Osteocyte (in vitro differentiated cells): ENCODE measurements around the gene KIAA0232. TPM values are rescaled to one million over a fixed set of nuclear protein-coding genes. Genes with fewer than 3 reads are reported as not detected.
"Not testable (repeated sequence)": the region's sequence is repeated elsewhere in the genome, so short reads cannot be mapped to it uniquely, and the experiment has no call there.

Experiments used
- DNase-seq: peaks from one replicate; pipeline ENCODE4 v3.0.0; 2021; ENCODE audit warnings: mixed read lengths; ENCODE audit not compliant: unreplicated experiment; ENCODE audit errors: extremely low spot score
- H3K27ac Mint-ChIP-seq: one replicate; pipeline ENCODE4 v1.8.0; 2021; ENCODE audit warnings: mild to moderate bottlenecking, mixed read lengths; ENCODE audit not compliant: unreplicated experiment
- H3K27me3 Mint-ChIP-seq: one replicate; pipeline ENCODE4 v1.8.0; 2021; ENCODE audit warnings: mixed read lengths; ENCODE audit not compliant: unreplicated experiment
- H3K36me3 Mint-ChIP-seq: one replicate; pipeline ENCODE4 v1.8.0; 2021; ENCODE audit warnings: mixed read lengths; ENCODE audit not compliant: unreplicated experiment
- H3K4me1 Mint-ChIP-seq: one replicate; pipeline ENCODE4 v1.8.0; 2021; ENCODE audit warnings: mixed read lengths; ENCODE audit not compliant: unreplicated experiment
- H3K4me3 Mint-ChIP-seq: one replicate; pipeline ENCODE4 v1.8.0; 2021; ENCODE audit warnings: mild to moderate bottlenecking, moderate library complexity, mixed read lengths; ENCODE audit not compliant: unreplicated experiment
- H3K9me3 Mint-ChIP-seq: one replicate; pipeline ENCODE4 v1.8.0; 2021; ENCODE audit warnings: mixed read lengths; ENCODE audit not compliant: unreplicated experiment
- CTCF ChIP-seq: fragments of 200-600 bp; sonication (generic); IDR thresholded peaks from 2 replicates; pipeline ENCODE4 v1.5.0; 2021; ENCODE audit warnings: antibody characterized with exemption, mild to moderate bottlenecking, moderate library complexity
- total RNA-seq: library from RNA; stranded (reverse); gene quantifications from 2 replicates; pipeline ENCODE4 v1.2.1, GENCODE V29; 2021

The KIAA0232 gene
- total RNA-seq, 1 donor from 2014 or later = 27.1 TPM

GRCh38 chr4:6887591-6888371, 105.3 kb downstream of the KIAA0232 start:
- H3K4me3 Mint-ChIP-seq = no peak overlapping the region

GRCh38 chr4:6888506-6889071, 106.1 kb downstream of the KIAA0232 start:
- Mint-ChIP-seq H3K4me3 (no peak overlapping the region), H3K36me3 (no peaks in the 10 kb centered on the region), H3K9me3 (no peaks in the 10 kb centered on the region), H3K4me1 (peaks cover 29% of the 10 kb centered on the region), H3K27me3 (no peaks in the 10 kb centered on the region), H3K27ac (no peak overlapping the region)
- TF ChIP-seq CTCF = no peak
- no peak for DNase-seq

More at GRCh38 chr4:6887591-6888371, 105.3 kb downstream of the KIAA0232 start:
- Mint-ChIP-seq H3K9me3 (no peaks in the 10 kb centered on the region), H3K36me3 (peaks cover 6% of the 10 kb centered on the region), H3K27ac (no peak overlapping the region), H3K4me1 (peaks cover 25% of the 10 kb centered on the region), H3K27me3 (no peaks in the 10 kb centered on the region)
- TF ChIP-seq CTCF = no peak
- DNase-seq = no peak

- Mint-ChIP-seq H3K4me1 (peaks cover 30% of the 10 kb centered on the region), H3K9me3 (no peaks in the 10 kb centered on the region), H3K27me3 (no peaks in the 10 kb centered on the region), H3K27ac (no peak overlapping the region), H3K36me3 (no peaks in the 10 kb centered on the region), H3K4me3 (no peak overlapping the region)
- no peak for DNase-seq
- TF ChIP-seq CTCF = no peak
These were observed 106.7 kb downstream of the KIAA0232 start for GRCh38 chr4:6889101-6889735.

- DNase-seq = no peak
- Mint-ChIP-seq H3K27me3 (no peaks in the 10 kb centered on the region), H3K4me1 (peaks cover 30% of the 10 kb centered on the region), H3K27ac (no peak overlapping the region), H3K4me3 (no peak overlapping the region), H3K36me3 (no peaks in the 10 kb centered on the region), H3K9me3 (no peaks in the 10 kb centered on the region)
- TF ChIP-seq CTCF = no peak
These were observed 107.3 kb downstream of the KIAA0232 start for GRCh38 chr4:6889736-6890324.

- H3K36me3 Mint-ChIP-seq = no peaks in the 10 kb centered on the region
- H3K4me3 Mint-ChIP-seq = no peak overlapping the region
- no peaks in the 10 kb centered on the region for H3K9me3 Mint-ChIP-seq
- H3K27ac Mint-ChIP-seq = no peak overlapping the region
- DNase-seq = no peak
- no peak for TF ChIP-seq CTCF
- H3K27me3 Mint-ChIP-seq = no peaks in the 10 kb centered on the region
- H3K4me1 Mint-ChIP-seq = peaks cover 30% of the 10 kb centered on the region
These were observed 107.8 kb downstream of the KIAA0232 start for GRCh38 chr4:6890358-6890757.

- not testable (repeated sequence) for H3K4me3 Mint-ChIP-seq, H3K27ac Mint-ChIP-seq, H3K27me3 Mint-ChIP-seq, DNase-seq, H3K36me3 Mint-ChIP-seq, H3K9me3 Mint-ChIP-seq
- H3K4me1 Mint-ChIP-seq = peaks cover 27% of the 10 kb centered on the region
These were observed 108.4 kb downstream of the KIAA0232 start for GRCh38 chr4:6890971-6891370.
